Pancreas (tissue), 10 donors: ENCODE measurements around the gene KCNH1. TPM values are rescaled to one million over a fixed set of nuclear protein-coding genes. Genes with fewer than 3 reads are reported as not detected.

Experiments used
- ATAC-seq, 4 donors: fragments of 200-7000 bp; cut with Tn5 transposase; one replicate each; pipeline versions ENCODE4 v1.8.0 to v1.9.1; 2020; ENCODE audit warnings: mild to moderate bottlenecking in 4 of 4, moderate library complexity in 4 of 4
- DNase-seq, 6 donors: peaks; one replicate each; pipeline ENCODE4 v3.0.0-alpha.2; 2020
- FAIRE-seq: peaks from 2 replicates; lab custom pipeline; 2012; peaks lifted over from hg19 to GRCh38; lab: Jason Lieb, UNC
- H3K27ac ChIP-seq, 4 donors: fragments of 200-600 bp; sonication (generic); 1 replicate in 3 of 4; 2 replicates in 1 of 4; pipeline versions ENCODE4 v1.5.0 to v1.8.0; 2020
- H3K27me3 ChIP-seq, 4 donors: fragments of 200-600 bp; one replicate each; pipeline ENCODE4 v1.8.0; 2021
- H3K36me3 ChIP-seq, 3 donors: fragments of 200-600 bp; sonication (generic) in 1 of 3; one replicate each; pipeline versions ENCODE4 v1.5.0 to v1.8.0; 2020 to 2021
- H3K4me1 ChIP-seq, 3 donors: fragments of 200-600 bp; one replicate each; pipeline ENCODE4 v1.8.0; 2021
- H3K4me3 ChIP-seq, 4 donors: fragments of 200-600 bp; sonication (generic) in 2 of 4; one replicate each; pipeline versions ENCODE4 v1.5.0 to v1.8.0; 2020 to 2021
- H3K9me3 ChIP-seq, 4 donors: fragments of 200-600 bp; one replicate each; pipeline ENCODE4 v1.8.0; 2021
- WGBS, 2 donors: extraction: QIAGEN DNeasy Blood & Tissue Kit; methylation state at CpG; one replicate each; pipeline ENCODE4 v1.1.7; 2013; 5-methylcytosine and 5-hydroxymethylcytosine counted together
- intact Hi-C, 3 donors: fragments of 100-400 bp; cut with DNase I; formaldehyde crosslinking; loops; one replicate each; pipeline versions ENCODE4 v1.11.1 to v1.14.2; 2022
- polyA plus RNA-seq, 2 donors: library from polyadenylated mRNA; stranded (reverse); fragments of 200-250 nt; gene quantifications; one replicate each; pipeline ENCODE4 v1.2.3, GENCODE V29; 2013
- total RNA-seq, 6 donors: library from RNA; stranded (reverse); fragmentation: NEBNext Ultra II Directional in 4 of 6; extraction: Animal tissue kit (Norgen Biotek cat#: 25700) in 4 of 6; gene quantifications; one replicate each; pipeline versions ENCODE4 v1.2.1 to v1.2.4, GENCODE V29; 2021 to 2023
- TF ChIP-seq, protein P1 (sequence below), 4 donors: fragments of 200-600 bp; sonication (generic) in 3 of 4; IDR thresholded peaks; one replicate each; pipeline versions ENCODE4 v1.5.0 to v1.8.0; 2021; ENCODE audit warnings: antibody characterized with exemption in 4 of 4
- donor health status: healthy with polysubstance abuse.
- donor health status: DM: no; HTN: no; CAD: no; lungs with moderate emphysema.
- donor health status: DM: no; HTN: no; CAD: no.
- donor health status: control.
- donor health status: control.
- donor health status: Bipolar disorder and iron deficiency.
- donor health status: DM: yes; HTN: yes; CAD: no.
- donor health status: DM: no; HTN: no; CAD: no.
- donor health status: DM: no; HTN: no; CAD: no.
- donor health status: DM: yes; HTN: yes; CAD: no.

The KCNH1 gene
- total and polyA plus RNA-seq, 8 donors = 0.24 to 0.61 (median 0.36) TPM

DNA sequence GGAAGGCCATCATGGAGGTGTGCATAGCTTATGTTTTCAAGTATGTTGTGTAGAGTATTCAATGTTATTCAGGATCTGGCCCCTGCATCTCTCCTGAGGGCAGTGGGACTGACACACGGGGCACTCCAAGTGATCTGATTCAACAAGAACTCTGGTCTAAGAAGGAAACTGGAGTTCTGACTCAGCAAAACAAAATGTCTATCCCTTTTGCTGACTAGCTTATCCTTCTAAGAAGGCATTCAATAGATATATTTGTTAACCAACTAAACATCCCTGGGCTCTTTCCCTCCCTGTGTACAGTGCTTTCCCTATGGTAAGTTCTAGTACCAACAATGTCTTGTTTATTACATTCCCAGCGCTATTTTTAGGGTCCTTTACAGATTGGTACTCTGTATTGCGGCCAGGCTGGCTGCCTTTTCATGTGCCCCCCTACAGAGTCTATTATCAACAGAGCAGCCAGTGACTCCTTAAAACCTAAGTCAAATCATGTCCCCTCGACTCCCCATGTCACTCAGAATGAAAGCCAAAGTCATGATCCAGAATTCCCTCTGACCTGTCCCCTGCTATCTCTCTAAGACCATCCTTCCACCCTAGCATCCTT lies 304.9 kb downstream of the KCNH1 start:
- no peak overlapping the region for H3K4me3 ChIP-seq
- DNase-seq (no peak), FAIRE-seq (no peak), ATAC-seq (no peak)
- no peaks in the 10 kb centered on the region for H3K4me1 ChIP-seq
- no peaks in the 10 kb centered on the region for H3K9me3 ChIP-seq
- no peaks in the 10 kb centered on the region for H3K27me3 ChIP-seq
- H3K36me3 ChIP-seq = no peaks in the 10 kb centered on the region
- intact Hi-C loops = no loop called here
- TF ChIP-seq, protein P1, sequence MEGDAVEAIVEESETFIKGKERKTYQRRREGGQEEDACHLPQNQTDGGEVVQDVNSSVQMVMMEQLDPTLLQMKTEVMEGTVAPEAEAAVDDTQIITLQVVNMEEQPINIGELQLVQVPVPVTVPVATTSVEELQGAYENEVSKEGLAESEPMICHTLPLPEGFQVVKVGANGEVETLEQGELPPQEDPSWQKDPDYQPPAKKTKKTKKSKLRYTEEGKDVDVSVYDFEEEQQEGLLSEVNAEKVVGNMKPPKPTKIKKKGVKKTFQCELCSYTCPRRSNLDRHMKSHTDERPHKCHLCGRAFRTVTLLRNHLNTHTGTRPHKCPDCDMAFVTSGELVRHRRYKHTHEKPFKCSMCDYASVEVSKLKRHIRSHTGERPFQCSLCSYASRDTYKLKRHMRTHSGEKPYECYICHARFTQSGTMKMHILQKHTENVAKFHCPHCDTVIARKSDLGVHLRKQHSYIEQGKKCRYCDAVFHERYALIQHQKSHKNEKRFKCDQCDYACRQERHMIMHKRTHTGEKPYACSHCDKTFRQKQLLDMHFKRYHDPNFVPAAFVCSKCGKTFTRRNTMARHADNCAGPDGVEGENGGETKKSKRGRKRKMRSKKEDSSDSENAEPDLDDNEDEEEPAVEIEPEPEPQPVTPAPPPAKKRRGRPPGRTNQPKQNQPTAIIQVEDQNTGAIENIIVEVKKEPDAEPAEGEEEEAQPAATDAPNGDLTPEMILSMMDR (IDR thresholded peaks at IDR 0.05) = no peak
- no peak overlapping the region for H3K27ac ChIP-seq
- WGBS, 2 donors = 62 to 64% methylated on average over 4 of the region's 4 CpGs

DNA sequence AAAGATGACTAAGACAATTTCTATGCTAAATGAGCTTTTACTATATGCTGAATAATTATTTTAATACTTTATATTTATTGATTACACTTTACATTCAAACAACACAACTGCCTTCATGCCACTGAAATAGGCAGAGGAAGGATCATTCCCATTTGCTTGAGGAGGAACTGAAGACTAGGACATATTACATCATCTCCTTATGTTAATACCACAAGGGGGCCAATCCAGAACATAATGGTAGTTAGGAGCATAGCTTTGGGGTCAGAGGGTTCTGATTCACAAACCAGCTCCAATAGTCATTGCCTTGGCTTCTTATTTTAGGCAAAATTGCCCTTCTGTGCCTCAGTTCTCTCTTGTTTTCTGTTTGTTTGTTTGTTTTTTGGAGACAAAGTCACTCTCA lies 306.5 kb downstream of the KCNH1 start:
- TF ChIP-seq, protein P1 (IDR thresholded peaks at IDR 0.05) = no peak
- Histone ChIP-seq H3K27me3 (no peaks in the 10 kb centered on the region), H3K27ac (no peak overlapping the region), H3K9me3 (no peaks in the 10 kb centered on the region), H3K4me1 (no peaks in the 10 kb centered on the region), H3K4me3 (no peak overlapping the region), H3K36me3 (no peaks in the 10 kb centered on the region)
- FAIRE-seq (no peak), DNase-seq (no peak), ATAC-seq (no peak)
- intact Hi-C loops = no loop called here

GRCh38 chr1:210826686-210827085 lies 307.3 kb downstream of the KCNH1 start:
- Histone ChIP-seq H3K4me1 (no peaks in the 10 kb centered on the region), H3K4me3 (no peak overlapping the region), H3K36me3 (no peaks in the 10 kb centered on the region), H3K27me3 (no peaks in the 10 kb centered on the region), H3K9me3 (no peaks in the 10 kb centered on the region), H3K27ac (no peak overlapping the region)
- intact Hi-C loops = no loop called here
- no peak for DNase-seq
- 79 to 81% methylated on average over 5 of the region's 5 CpGs for WGBS, 2 donors
- TF ChIP-seq, protein P1 (IDR thresholded peaks at IDR 0.05) = no peak
- no peak for ATAC-seq
- no peak for FAIRE-seq

DNA sequence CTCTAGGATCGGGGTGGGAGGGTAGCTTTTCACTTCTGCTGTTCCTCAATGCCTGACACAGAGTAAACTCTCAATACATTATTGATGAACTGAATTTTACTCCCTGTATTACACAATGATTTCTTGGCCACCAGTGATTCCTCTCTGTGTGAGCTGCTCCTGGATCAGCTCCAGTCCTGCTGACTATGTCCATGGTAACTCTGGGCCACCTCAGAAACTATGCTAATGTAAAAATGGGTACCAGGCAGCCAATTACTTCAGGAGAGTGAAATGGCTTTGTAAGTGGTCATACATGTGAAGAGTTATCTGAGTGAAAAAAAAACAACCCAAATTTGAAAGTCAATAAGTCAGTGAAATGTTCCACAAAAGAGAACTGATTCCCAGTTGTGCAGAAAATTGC lies 311.0 kb downstream of the KCNH1 start:
- ATAC-seq = no peak
- DNase-seq = no peak

GRCh38 chr1:210822241-210822640 lies 311.7 kb downstream of the KCNH1 start:
- no peaks in the 10 kb centered on the region for H3K36me3 ChIP-seq
- 47 to 88% methylated on average over 2 of the region's 2 CpGs for WGBS, 2 donors
- no peak for ATAC-seq
- no peaks in the 10 kb centered on the region for H3K9me3 ChIP-seq
- no peaks in the 10 kb centered on the region for H3K4me1 ChIP-seq
- H3K27me3 ChIP-seq = no peaks in the 10 kb centered on the region
- TF ChIP-seq, protein P1 (IDR thresholded peaks at IDR 0.05) = no peak
- intact Hi-C loops = no loop called here
- FAIRE-seq = no peak
- H3K4me3 ChIP-seq = no peak overlapping the region
- no peak for DNase-seq
- H3K27ac ChIP-seq = no peak overlapping the region

More for the DNA sequence above, 311.0 kb downstream of the KCNH1 start:
- TF ChIP-seq, protein P1 (IDR thresholded peaks at IDR 0.05) = no peak
- Histone ChIP-seq H3K9me3 (no peaks in the 10 kb centered on the region), H3K4me1 (no peaks in the 10 kb centered on the region), H3K36me3 (no peaks in the 10 kb centered on the region), H3K4me3 (no peak overlapping the region), H3K27me3 (no peaks in the 10 kb centered on the region), H3K27ac (no peak overlapping the region)
- intact Hi-C loops = no loop called here
- no peak for FAIRE-seq
- 17 to 41% methylated on average over 1 of the region's 1 CpG for WGBS, 2 donors
